Activated CD4-positive, alpha-beta T cell treated with anti-CD3 and anti-CD28 coated beads for 36 hours (primary cell): ENCODE measurements around the gene GRB10. TPM values are rescaled to one million over a fixed set of nuclear protein-coding genes. Genes with fewer than 3 reads are reported as not detected.

Source experiments
- ATAC-seq: fragments of 200-7000 bp; cut with Tn5 transposase; one replicate; pipeline ENCODE4 v1.10.0; 2021; ENCODE audit warnings: mild to moderate bottlenecking, moderate library complexity
- CTCF ChIA-PET: fragments of 350-600 bp; sonication (Branson Sonifier 250); formaldehyde crosslinking; loops from one replicate; lab custom pipeline; 2021; ENCODE audit warnings: antibody characterized with exemption; lab: Charles Lee
- POLR2A ChIA-PET: fragments of 350-600 bp; sonication (Branson Sonifier 250); formaldehyde crosslinking; loops from one replicate; lab custom pipeline; 2021; ENCODE audit warnings: antibody characterized with exemption, inconsistent platforms; lab: Charles Lee
- DNase-seq: peaks from one replicate; pipeline ENCODE4 v3.0.0-alpha.2; 2020
- H3K27ac Mint-ChIP-seq: one replicate; pipeline ENCODE4 v1.8.0; 2021; ENCODE audit warnings: mixed read lengths
- H3K27me3 Mint-ChIP-seq: one replicate; pipeline ENCODE4 v1.8.0; 2021; ENCODE audit warnings: mixed read lengths
- H3K36me3 Mint-ChIP-seq: one replicate; pipeline ENCODE4 v1.8.0; 2021; ENCODE audit warnings: low read depth, mixed read lengths
- H3K4me1 Mint-ChIP-seq: one replicate; pipeline ENCODE4 v1.8.0; 2021; ENCODE audit warnings: mixed read lengths
- H3K4me3 Mint-ChIP-seq: one replicate; pipeline ENCODE4 v1.8.0; 2021; ENCODE audit warnings: mild to moderate bottlenecking, moderate library complexity, mixed read lengths
- H3K9me3 Mint-ChIP-seq: one replicate; pipeline ENCODE4 v1.8.0; 2021; ENCODE audit warnings: low read depth, mixed read lengths
- intact Hi-C, 2 experiments: fragments of 100-400 bp; cut with DNase I in 1 of 2; cut with micrococcal nuclease in 1 of 2; formaldehyde crosslinking; loops; one replicate each; pipeline versions ENCODE4 v1.14.2 to v1.15.1; 2022 to 2024; cut with DNase I, micrococcal nuclease
- total RNA-seq, 2 experiments: library from RNA; stranded (reverse); gene quantifications; one replicate each; pipeline ENCODE4 v1.2.3, GENCODE V29; 2021

GRB10 gene
- total RNA-seq, 2 experiments from 2014 or later, result 9.5 to 11.9 TPM

- Mint-ChIP-seq H3K4me1 (peaks cover 13% of the 10 kb centered on the region), H3K27me3 (peaks cover 3% of the 10 kb centered on the region), H3K9me3 (no peaks in the 10 kb centered on the region), H3K4me3 (no peak overlapping the region), H3K36me3 (no peaks in the 10 kb centered on the region), H3K27ac (no peak overlapping the region)
- peak; percentile 27 for DNase-seq
- peak; percentile 33 for ATAC-seq
- POLR2A ChIA-PET, result no interaction called here
- CTCF ChIA-PET, result interaction anchor here (0.6 to 1.0 kb wide), 6 partner anchors 17 to 464 kb away, joined by 3 to 5 read pairs (median 4); no protein-coding TSS in a partner anchor
- intact Hi-C loops, result loop anchor here (1.0 to 10.0 kb wide), 4 partner anchors 370 to 465 kb away; no protein-coding TSS in a partner anchor
These were observed 85.7 kb downstream of the GRB10 start for GRCh38 chr7:50696810-50697582.

GRCh38 chr7:50695026-50695425 lies 87.7 kb downstream of the GRB10 start:
- intact Hi-C loops, result loop anchor here (5.0 to 10.0 kb wide), 3 partner anchors 372 to 467 kb away; no protein-coding TSS in a partner anchor
- Mint-ChIP-seq H3K36me3 (no peaks in the 10 kb centered on the region), H3K27me3 (peaks cover 3% of the 10 kb centered on the region), H3K27ac (no peak overlapping the region), H3K4me1 (peaks cover 5% of the 10 kb centered on the region), H3K4me3 (no peak overlapping the region), H3K9me3 (no peaks in the 10 kb centered on the region)
- ChIA-PET POLR2A (no interaction called here), CTCF (no interaction called here)
- DNase-seq, result no peak
- ATAC-seq, result no peak

GRCh38 chr7:50693455-50694130 lies 89.1 kb downstream of the GRB10 start:
- H3K4me1 Mint-ChIP-seq, result peaks cover 5% of the 10 kb centered on the region
- intact Hi-C loops, result loop anchor here in 1 of 2 experiments (10.0 kb wide), 1 partner anchor 451 kb away; no protein-coding TSS in a partner anchor
- ChIA-PET CTCF (interaction anchor here (0.7 to 0.9 kb wide), 2 partner anchors 38 to 396 kb away, joined by 3 to 4 read pairs; no protein-coding TSS in a partner anchor), POLR2A (no interaction called here)
- ATAC-seq, result no peak
- peaks cover 3% of the 10 kb centered on the region for H3K27me3 Mint-ChIP-seq
- H3K4me3 Mint-ChIP-seq, result no peak overlapping the region
- no peaks in the 10 kb centered on the region for H3K36me3 Mint-ChIP-seq
- no peak overlapping the region for H3K27ac Mint-ChIP-seq
- no peaks in the 10 kb centered on the region for H3K9me3 Mint-ChIP-seq
- DNase-seq, result no peak

GRCh38 chr7:50690541-50691011 lies 92.1 kb downstream of the GRB10 start:
- ATAC-seq (no peak), DNase-seq (no peak)
- ChIA-PET POLR2A (interaction anchor here (0.7 kb wide), 1 partner anchor 100 kb away, joined by 6 read pairs; no protein-coding TSS in a partner anchor), CTCF (no interaction called here)
- Mint-ChIP-seq H3K4me1 (no peaks in the 10 kb centered on the region), H3K27me3 (peaks cover 3% of the 10 kb centered on the region), H3K9me3 (no peaks in the 10 kb centered on the region), H3K4me3 (no peak overlapping the region), H3K36me3 (no peaks in the 10 kb centered on the region), H3K27ac (no peak overlapping the region)
- intact Hi-C loops, result loop anchor here in 1 of 2 experiments (10.0 kb wide), 1 partner anchor 454 kb away; no protein-coding TSS in a partner anchor

- Mint-ChIP-seq H3K9me3 (no peaks in the 10 kb centered on the region), H3K27me3 (no peaks in the 10 kb centered on the region), H3K4me1 (no peaks in the 10 kb centered on the region), H3K27ac (no peak overlapping the region), H3K4me3 (no peak overlapping the region), H3K36me3 (no peaks in the 10 kb centered on the region)
- ChIA-PET POLR2A (no interaction called here), CTCF (interaction anchor here (0.5 to 1.2 kb wide), 4 partner anchors 25 to 620 kb away, joined by 3 to 4 read pairs (median 3); no protein-coding TSS in a partner anchor)
- no peak for ATAC-seq
- intact Hi-C loops, result no loop called here
- DNase-seq, result no peak
These were observed 94.5 kb downstream of the GRB10 start for GRCh38 chr7:50688226-50688590.

GRCh38 chr7:50687575-50688225 lies 95.0 kb downstream of the GRB10 start:
- Mint-ChIP-seq H3K36me3 (no peaks in the 10 kb centered on the region), H3K4me3 (no peak overlapping the region), H3K27ac (no peak overlapping the region), H3K9me3 (no peaks in the 10 kb centered on the region), H3K4me1 (no peaks in the 10 kb centered on the region), H3K27me3 (no peaks in the 10 kb centered on the region)
- ATAC-seq, result no peak
- intact Hi-C loops, result no loop called here
- CTCF ChIA-PET, result interaction anchor here (0.5 to 1.2 kb wide), 5 partner anchors 25 to 1283 kb away, joined by 3 to 4 read pairs (median 3); no protein-coding TSS in a partner anchor
- POLR2A ChIA-PET, result no interaction called here
- DNase-seq, result no peak

- Mint-ChIP-seq H3K4me1 (no peaks in the 10 kb centered on the region), H3K4me3 (no peak overlapping the region), H3K27me3 (no peaks in the 10 kb centered on the region), H3K9me3 (no peaks in the 10 kb centered on the region), H3K27ac (no peak overlapping the region), H3K36me3 (no peaks in the 10 kb centered on the region)
- DNase-seq, result no peak
- intact Hi-C loops, result no loop called here
- ChIA-PET POLR2A (no interaction called here), CTCF (interaction anchor here (0.6 to 0.7 kb wide), 2 partner anchors 9 to 1284 kb away, joined by 3 read pairs; no protein-coding TSS in a partner anchor)
- ATAC-seq, result no peak
These were observed 95.6 kb downstream of the GRB10 start for GRCh38 chr7:50687096-50687495.

DNA sequence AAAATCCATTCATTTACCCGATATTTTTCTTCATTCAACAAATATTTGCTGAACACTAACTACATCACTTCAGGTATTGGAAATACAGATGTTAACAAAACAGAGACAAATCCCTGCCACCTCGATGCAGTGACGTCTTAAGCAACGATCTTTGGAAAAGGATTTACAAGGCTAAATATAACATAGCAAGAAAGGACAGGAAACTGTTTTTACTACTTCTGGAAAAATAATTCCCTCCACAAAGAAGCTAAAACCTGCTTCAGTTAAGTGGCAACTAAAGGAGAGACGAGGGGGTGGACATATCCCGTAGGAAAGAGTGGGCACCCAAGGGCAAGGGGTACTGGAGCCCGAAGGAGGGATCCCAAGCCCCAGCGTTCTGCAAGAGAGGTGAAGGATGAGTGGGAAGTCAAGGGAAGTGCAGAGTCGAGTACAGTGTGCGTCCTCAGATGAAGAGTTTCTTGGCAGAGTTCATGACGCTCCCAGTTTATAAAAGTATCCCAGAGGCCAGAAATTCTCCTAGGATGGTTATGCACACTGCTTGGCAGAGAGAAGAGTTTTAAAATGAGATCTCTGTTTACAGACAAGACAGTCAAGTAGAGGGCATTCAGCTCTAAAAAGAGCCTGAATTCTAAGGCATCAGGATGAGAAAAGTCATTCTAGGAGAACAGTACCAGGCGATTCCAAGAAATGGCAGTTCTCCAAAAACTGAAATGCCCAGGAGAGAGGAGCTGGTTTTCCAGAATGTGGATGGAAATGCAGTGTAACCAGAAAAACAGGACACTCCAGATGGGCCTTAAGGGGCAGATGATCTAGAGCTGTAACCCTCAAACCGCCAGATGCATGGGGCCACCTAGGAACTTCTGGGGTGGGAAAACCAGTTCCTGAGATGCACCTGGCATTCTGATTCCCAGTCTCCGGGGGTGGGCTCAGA lies 97.3 kb downstream of the GRB10 start:
- intact Hi-C loops, result no loop called here
- H3K36me3 Mint-ChIP-seq, result no peaks in the 10 kb centered on the region
- H3K27ac Mint-ChIP-seq, result no peak overlapping the region
- ChIA-PET CTCF (interaction anchor here (0.7 kb wide), 1 partner anchor 468 kb away, joined by 3 read pairs; no protein-coding TSS in a partner anchor), POLR2A (no interaction called here)
- H3K4me3 Mint-ChIP-seq, result no peak overlapping the region
- H3K27me3 Mint-ChIP-seq, result no peaks in the 10 kb centered on the region
- no peaks in the 10 kb centered on the region for H3K9me3 Mint-ChIP-seq
- H3K4me1 Mint-ChIP-seq, result no peaks in the 10 kb centered on the region
- DNase-seq (no peak), ATAC-seq (no peak)

DNA sequence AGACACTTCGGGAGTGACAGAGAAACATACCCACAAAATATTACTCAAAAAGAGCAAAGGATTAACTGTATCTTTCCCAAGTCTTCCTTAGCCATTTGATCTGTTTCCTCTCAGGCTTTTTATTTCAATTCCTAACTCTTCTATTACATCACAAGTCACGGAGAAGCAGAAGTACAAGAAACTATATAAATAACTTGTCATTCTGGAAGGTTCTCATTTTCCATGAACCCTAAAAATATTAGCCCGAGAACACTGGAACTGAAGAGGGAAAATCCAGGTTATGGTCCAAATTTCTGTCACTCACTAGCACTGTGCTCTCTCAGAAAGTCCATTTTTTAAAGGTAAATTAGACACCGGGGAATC lies 98.0 kb downstream of the GRB10 start:
- intact Hi-C loops, result no loop called here
- ChIA-PET CTCF (interaction anchor here (1.2 kb wide), 1 partner anchor 217 kb away, joined by 4 read pairs; no protein-coding TSS in a partner anchor), POLR2A (no interaction called here)
- no peak overlapping the region for H3K4me3 Mint-ChIP-seq
- ATAC-seq (no peak), DNase-seq (no peak)
- no peaks in the 10 kb centered on the region for H3K9me3 Mint-ChIP-seq
- no peaks in the 10 kb centered on the region for H3K4me1 Mint-ChIP-seq
- H3K36me3 Mint-ChIP-seq, result no peaks in the 10 kb centered on the region
- H3K27ac Mint-ChIP-seq, result no peak overlapping the region
- no peaks in the 10 kb centered on the region for H3K27me3 Mint-ChIP-seq

GRCh38 chr7:50684011-50684712 lies 98.5 kb downstream of the GRB10 start:
- no peak overlapping the region for H3K27ac Mint-ChIP-seq
- ATAC-seq (no peak), DNase-seq (no peak)
- ChIA-PET POLR2A (no interaction called here), CTCF (interaction anchor here (1.2 kb wide), 1 partner anchor 216 kb away, joined by 4 read pairs; no protein-coding TSS in a partner anchor)
- H3K4me1 Mint-ChIP-seq, result no peaks in the 10 kb centered on the region
- H3K9me3 Mint-ChIP-seq, result no peaks in the 10 kb centered on the region
- no peak overlapping the region for H3K4me3 Mint-ChIP-seq
- no peaks in the 10 kb centered on the region for H3K27me3 Mint-ChIP-seq
- intact Hi-C loops, result no loop called here
- H3K36me3 Mint-ChIP-seq, result no peaks in the 10 kb centered on the region
